ENCODE data around the gene NTN5.

- TF ChIP-seq TARDBP (IDR thresholded peaks at IDR 0.05), result no peak
- no peak for TF ChIP-seq LEF1 (IDR thresholded peaks at IDR 0.05; ENCODE audit: borderline replicate concordance)
- TF ChIP-seq FOXM1 (IDR thresholded peaks at IDR 0.05; ENCODE audit: borderline replicate concordance), result no peak
Measured at GRCh38 chr19:48611872-48612271, 60.9 kb downstream of the NTN5 start.

Data from HEK293T (cell line).